Vagina (tissue), 2 donors: ENCODE results near the gene CCDC27.

Experiments used
- CTCF ChIP-seq, 3 experiments: fragments of 450-650 bp in 2 of 3; fragments of 200-600 bp in 1 of 3; sonication (generic) in 1 of 3; IDR thresholded peaks; one replicate each; pipeline ENCODE4 v1.5.1; 2017 to 2019; ENCODE audit warnings: antibody characterized with exemption in 3 of 3, mild to moderate bottlenecking in 2 of 3, moderate library complexity in 2 of 3
- POLR2A ChIP-seq, 2 donors: fragments of 450-650 bp; IDR thresholded peaks; one replicate each; pipeline ENCODE4 v1.6.1; 2017; ENCODE audit warnings: antibody characterized with exemption in 2 of 2, mild to moderate bottlenecking in 2 of 2, moderate library complexity in 2 of 2
- POLR2AphosphoS5 ChIP-seq, 2 donors: sonication (generic); formaldehyde crosslinking; IDR thresholded peaks; one replicate each; pipeline ENCODE4 v1.9.0; 2017; ENCODE audit warnings: antibody characterized with exemption in 2 of 2, mild to moderate bottlenecking in 2 of 2, low read depth in 1 of 2; ENCODE audit not compliant: insufficient read depth in 1 of 2

GRCh38 chr1:3756394-3756793 is 4.1 kb downstream of the CCDC27 start:
- TF ChIP-seq CTCF (IDR thresholded peaks at IDR 0.05) (no peak), POLR2A (IDR thresholded peaks at IDR 0.05) (no peak), POLR2AphosphoS5 (IDR thresholded peaks at IDR 0.05; ENCODE audit: insufficient read depth in 1 of 2, low read depth in 1 of 2) (no peak)
